HG02884 (cell line): ENCODE results near the gene NSFL1C.

Experiments used
- ATAC-seq: cut with Tn5 transposase; IDR thresholded peaks from one replicate; pipeline ENCODE4 v1.9.1; 2021; ENCODE audit warnings: mild to moderate bottlenecking, moderate library complexity; ENCODE audit not compliant: unreplicated experiment

Gene NSFL1C

DNA sequence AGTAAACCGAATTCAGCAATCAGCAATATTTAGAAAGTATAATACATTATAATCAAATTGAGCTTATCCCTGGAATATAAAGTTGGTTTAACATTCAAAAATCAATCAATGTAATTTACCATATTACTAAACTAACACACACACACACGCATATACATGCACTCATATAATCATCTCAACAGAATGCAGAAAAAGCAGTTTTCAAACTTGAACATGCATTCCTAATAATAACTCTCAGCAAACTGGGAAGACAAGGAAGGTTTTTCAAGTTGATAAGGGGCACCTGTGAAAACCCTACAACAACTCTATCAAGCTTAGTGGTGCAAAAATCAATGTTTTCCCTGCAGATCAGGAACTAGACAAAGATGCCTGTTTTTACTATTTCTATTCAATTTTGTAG lies 19.9 kb upstream of the NSFL1C start:
- no peak for ATAC-seq

DNA sequence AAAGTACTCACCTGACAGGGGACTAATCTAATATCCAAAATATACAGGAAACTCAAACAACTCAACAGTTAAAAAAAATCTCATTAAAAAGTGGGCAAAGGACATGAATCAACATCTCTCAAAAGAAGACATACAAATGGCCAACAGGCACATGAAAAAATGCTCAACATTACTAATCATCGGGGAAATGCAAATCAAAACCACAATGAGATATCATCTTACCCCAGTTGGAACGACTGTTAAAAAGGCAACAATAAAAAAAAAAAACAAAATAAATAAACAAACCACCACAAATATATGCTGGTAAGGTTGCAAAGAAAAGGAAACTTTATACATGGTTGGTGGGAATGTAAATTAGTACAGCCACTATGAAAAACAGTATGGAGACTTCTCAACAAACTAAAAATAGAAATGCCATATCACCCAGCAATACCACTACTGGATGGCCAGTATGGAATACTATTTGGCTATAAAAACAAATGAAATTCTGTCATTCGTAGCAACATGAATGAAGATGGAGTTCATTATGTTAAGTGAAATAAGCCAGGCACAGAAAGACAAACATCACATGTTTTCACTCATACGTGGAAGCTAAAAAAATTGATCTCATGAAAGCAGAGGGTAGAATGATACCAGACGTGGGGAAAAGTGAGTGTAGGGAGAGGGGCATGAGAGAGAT lies 17.9 kb upstream of the NSFL1C start:
- ATAC-seq = no peak

DNA sequence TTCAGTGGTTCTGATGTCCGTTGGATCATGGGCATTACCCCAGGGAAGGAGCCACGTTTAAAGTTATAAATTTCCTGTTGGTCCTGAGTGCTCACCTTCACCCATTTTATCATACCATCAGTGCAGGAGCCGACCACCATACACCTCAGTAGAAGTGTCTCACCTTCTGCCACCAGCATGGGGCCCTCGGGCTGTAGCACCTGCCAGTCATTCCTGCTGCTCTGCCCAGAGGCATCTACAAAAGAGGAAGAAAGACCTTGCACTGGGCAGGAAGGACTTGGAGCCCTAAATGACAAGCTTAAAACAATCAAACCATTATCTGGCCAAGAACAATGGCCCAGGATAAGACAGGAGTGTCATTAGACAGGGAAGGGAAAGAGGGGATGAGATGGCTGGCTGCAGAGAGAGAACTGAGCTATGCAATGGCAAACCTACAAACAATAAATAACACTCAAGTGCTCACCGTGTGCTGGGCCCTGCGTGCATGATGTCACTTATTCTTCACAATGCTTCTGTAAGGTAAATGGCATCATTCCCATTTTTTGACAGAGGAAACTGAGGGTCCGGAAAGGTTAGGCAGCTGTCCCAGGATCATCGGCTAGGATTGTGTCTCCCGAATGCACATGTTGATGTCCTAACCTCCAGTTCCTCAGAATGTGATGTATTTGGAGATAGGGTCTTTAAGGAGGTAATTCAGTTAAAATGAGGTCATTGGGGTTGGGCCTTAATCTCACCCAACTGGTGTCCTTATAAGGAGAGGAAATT lies 13.4 kb upstream of the NSFL1C start:
- ATAC-seq = no peak

DNA sequence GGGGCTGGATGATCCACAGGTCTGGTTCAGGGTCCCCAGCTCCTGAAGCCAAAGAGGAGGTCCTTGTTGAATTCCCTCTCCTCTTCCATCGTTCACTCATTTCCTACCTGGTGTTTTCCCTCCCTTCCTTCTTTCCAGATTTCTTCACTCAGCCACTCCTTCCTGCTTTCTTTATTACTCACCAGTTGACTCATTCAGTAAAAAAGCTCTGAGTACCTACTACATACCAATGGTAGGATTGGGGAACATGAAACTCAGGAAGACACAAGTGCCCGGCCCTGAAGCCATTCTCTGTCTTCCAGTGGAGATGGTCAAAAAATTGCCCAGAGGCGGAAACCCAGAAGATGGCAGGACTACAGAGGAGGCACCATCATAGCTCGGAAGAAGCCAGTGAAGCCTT lies 11.9 kb upstream of the NSFL1C start:
- ATAC-seq = no peak

DNA sequence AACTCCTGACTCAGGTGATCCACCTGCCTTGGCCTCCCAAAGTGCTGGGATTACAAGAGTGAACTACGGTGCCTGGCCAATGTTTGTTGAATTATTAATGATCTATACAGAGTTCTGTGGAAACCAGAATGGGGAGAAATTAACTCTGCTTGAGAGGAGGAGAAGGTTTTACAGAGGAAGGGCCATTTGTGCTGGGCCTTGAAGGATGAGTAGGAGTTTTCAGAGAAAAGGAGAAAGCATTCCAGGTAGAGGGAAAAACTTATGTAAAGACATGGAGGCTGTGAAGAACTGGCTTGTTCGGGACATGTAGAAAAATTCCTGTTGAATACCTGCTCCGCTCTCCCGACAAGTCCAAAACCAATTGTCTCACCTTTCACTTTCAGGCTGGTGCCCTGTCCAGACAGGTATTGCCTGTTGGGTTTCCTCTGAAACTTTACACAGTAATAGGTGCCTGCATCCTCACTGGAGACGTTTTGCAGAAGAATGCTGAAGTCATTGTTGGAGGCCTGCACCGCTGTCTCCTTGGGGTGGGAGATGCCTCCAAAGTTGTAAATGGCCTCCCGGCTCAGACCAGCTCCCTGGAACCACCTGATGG lies 11.3 kb upstream of the NSFL1C start:
- no peak for ATAC-seq

DNA sequence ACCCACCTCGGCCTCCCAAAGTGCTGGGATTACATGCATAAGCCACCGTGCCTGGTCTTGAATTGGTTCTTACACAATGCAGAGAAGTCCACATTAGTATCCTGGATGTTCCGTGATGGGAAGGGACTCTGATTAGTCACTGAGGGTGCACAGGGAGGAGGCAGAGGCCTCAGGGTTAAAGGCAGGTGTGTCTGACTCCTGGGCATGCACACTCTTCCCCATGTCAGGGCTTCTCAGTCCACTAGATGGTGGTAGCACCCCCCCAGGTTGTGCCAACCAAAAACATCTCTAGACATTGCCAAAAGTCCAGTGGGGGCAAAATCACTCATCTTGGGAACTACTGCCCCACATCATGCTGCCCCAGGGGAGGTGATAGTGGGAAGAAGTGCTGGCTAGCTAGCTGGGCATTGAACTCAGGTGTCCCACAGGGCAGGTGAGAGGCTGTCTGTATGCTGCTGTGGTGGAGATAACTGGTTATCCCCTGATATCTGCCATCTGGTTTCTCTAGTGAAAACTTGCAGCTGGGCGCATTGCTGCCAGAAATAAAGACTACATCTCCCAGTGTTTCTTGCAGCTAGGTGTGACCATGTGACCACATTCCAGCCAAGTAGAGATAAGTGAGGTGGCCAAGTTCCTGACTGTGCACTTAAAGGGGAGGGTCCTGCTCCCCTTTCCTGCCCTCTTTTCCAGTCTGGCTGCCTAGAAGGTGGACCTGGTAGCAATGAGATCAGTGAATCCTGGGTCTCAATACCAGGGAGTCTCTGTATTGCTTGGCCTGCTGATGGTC lies 8.4 kb upstream of the NSFL1C start:
- no peak for ATAC-seq

DNA sequence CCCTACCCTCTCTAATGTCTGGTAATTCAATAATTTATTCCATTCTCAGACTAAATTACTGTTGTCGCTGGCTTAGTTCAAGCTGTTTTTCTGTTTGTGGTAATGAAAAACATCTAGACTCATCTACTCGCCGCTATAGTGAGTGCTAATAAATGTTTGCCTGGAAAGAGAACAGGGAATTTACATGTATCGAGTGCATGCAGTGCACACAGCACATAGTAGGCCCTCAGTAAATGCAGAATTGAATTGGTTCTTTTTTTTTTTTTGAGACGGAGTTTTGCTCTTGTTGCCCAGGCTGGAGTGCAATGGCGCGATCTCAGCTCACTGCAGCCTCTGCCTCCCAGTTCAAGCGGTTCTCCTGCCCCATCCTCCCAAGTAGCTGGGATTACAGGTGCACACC lies 7.7 kb upstream of the NSFL1C start:
- ATAC-seq = no peak

DNA sequence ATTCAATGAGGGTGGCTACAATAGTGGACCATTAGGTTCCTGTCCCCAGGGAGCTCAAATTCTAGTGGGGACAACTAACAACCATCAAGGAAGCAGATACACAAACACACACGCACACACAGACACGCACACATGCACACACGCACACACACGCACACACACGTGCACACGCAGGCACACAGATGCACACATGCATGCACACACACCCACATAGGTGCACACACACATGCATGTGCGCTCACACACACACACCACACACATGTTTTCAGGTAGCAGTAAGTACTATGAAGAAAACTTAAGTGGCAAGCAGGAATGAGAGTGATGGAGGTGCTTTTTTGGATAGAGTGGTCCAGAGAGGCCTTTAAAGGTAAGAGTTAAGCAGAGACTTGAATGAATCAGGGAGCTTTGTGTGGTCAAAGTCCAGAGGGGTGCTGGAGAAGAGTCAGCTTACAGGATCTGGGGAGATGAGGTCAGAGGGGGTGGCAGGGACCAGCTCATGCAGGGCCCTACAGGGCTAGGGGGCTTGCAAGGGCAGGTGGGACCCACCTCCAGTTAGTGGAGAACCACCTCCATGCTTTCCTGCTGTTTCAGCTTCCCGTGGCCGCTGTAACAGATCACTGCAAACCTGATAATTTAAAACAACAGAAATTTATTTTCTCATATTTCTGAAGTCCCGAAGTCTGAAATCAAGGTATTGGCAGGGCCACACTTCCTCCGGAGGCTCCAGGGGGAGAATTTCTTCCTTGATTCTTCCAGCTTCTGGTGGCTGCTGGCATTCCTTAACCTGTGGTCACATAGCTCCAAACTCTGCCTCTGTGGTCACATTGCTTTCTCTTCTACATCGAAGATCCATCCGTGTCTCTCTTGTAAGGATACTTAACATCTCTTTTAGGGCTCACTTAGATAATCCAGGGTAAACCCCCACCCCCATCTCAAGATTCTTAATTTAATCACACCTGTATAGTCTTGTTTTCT lies 6.9 kb upstream of the NSFL1C start:
- ATAC-seq = no peak

DNA sequence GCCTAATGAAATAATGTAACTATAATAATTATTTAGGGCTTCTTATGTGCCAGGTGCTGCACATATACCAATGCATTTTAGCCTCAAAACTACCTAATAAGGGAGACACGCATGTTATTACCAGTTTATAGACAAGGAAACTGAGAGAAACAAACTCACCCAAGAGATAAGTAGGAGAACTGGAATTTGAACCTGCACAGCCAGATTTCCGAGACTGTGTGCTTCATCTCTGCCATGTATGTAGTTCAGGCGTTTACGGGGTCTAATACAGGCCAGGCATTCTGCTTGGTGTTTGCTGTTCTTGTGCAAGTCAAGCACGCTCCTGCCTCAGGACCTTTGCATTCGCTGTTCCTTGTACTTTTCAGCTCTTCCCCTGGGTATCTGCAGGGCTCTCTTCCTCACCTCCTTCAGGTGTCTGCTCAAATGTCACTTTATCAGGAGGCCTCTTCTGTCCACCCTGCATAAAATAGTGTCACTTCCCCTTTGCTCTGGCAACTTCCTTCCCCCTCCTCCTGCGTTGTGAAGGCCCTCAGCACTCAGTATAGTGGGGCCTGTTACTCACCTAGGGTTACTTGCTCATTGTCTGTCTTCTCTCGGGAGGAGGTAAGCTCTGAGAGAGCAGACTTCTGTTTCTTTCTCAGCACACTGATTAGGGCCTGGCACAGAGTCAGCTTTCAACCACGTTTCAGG lies 6.1 kb upstream of the NSFL1C start:
- ATAC-seq = no peak

DNA sequence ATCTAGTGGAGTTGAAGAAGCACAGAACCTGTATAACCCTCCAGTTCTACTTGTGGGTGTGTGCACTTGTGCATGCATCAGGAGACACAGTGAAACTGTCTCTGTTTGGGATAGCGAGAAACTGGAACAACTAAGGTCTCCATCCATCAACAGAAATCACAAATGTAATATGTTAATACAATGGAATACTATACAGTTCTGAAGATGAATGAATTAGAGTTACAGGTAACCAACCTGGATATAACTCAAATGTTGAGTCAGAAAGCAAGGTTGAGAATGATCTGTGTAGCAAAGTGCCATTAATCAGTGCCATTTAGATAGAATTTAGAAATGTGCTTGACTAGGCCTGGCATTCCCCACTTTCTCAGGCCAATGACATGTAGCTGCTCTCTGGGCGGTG lies 4.6 kb upstream of the NSFL1C start:
- no peak for ATAC-seq

DNA sequence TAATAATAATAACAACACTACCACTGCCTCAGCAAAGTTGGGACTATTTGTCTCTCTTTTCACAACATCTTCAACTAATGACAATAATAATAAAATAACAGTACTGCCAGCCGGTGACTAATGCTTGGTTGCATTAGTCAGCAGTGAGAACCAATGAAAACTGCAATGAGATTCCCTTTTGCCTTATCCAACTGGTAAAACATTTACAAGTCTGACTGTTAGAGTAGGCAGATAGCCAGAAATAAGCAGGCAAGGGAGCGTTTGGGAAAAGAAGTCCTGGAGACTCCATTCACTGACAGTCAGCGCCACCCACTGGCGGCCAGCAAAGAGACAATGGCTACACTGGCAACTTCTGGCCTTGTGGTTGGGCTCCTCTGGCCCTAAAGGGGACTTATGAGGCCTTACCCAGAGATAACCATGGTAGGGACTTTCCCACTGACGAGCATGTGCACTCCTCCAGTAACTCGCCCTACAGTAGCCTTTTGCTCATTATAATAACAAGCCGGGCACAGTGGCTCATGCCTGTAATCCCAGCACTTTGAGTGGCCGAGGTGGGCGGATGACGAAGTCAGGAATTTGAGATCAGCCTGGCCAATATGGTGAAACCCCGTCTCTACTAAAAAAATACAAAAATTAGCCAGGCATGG lies 3.4 kb upstream of the NSFL1C start:
- no peak for ATAC-seq

DNA sequence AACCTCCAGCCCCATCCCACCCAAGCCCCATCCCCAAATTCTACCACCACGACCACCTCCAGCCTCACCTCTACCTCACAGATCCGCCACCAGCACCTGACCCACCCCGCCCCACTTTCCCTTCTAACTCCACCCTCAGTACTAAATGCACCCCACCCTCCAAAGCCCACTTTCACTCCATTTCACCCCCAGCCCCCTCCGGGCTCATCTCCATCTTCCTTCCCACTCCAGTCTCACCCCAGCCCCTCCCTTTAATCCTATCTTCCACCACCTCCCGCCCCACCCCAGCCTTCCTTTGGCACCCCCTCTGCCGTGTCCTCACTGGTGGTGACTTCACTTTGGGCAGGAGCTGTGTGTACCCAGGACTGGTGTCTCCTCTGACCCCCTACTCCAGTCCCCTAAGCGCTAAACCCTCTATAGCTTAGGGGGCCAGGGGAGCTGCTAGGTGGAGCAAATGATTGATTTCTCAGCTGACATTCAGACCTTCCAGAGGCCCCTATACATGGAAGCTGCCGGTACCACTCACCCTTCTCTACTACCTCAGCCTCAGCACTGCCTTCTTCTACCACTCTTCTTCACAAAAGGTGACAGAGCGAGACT lies 2.8 kb upstream of the NSFL1C start:
- ATAC-seq = no peak

DNA sequence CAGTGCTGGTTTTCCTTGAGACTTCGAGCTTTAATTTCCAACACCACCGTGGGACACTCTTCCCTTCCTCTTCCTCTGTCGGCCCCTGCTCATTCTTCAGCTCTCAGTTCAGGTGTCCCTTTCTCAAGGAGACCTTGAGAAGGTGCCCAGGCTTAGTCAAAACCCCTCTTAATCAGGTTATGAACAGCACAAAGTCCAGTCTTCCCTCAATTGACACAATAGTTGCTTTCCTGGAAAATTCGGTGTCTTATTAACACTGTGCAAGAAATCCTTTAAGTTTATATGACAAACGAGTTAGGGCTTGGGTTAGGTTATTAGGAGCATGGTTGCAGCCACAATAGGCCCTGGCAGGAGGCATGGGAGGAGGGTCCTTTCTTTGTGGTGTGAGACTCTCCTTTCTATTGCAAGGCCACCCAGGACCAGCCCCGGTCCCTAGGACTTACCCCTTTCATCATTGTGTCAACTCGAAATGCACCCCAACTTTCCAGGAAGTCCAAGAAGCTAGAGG lies 1.5 kb upstream of the NSFL1C start:
- ATAC-seq = no peak

DNA sequence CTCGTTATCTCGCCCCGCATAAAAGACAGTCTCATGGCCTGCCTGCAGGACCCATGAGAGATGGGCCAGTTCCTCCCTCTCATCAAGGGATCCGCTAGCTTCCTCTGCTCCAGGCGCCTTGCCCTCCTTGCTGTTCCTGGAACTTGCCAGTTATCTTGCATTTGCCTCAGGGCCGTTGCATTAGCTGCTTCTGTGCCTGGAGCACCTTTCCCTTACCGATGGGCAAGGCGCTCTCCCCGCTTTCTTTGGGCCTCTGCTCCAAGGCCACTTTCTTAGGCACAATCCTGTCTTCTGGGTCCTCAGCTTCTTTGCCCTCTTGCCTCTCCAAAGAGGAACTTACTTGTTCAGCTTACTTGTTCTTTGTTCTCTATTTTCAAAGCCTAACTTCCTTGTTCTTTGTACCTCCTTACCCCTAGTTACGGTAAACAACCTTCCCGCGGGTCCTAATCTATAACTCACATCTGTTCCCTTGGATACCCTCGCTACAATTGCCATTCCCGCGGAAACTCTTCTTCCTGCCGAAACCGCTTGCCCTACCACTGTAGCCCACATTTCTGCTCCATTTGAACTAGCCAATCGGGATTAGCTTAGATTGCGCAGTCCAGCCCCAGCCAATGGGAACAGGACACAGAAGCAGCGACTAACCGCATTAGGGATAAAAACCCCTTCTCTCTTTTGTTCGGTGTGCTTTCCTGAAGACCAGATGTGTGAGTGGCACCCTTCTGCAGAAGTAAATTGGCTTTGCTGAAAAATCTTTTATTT lies 887 bp upstream of the NSFL1C start:
- ATAC-seq = no peak

DNA sequence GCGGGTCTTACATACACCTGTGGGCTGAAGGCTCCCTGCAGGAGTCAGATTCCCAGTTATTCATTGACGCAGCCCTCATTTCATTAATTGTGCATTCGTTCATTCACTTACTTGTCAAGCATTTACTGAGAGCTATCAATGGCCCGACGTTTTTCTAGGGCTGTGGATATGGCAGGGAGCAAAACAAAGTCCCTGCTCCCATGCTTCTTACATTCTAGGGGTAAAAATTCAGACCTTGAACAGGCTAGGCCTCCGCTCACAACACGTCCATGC lies 369 bp upstream of the NSFL1C start:
- no peak for ATAC-seq

DNA sequence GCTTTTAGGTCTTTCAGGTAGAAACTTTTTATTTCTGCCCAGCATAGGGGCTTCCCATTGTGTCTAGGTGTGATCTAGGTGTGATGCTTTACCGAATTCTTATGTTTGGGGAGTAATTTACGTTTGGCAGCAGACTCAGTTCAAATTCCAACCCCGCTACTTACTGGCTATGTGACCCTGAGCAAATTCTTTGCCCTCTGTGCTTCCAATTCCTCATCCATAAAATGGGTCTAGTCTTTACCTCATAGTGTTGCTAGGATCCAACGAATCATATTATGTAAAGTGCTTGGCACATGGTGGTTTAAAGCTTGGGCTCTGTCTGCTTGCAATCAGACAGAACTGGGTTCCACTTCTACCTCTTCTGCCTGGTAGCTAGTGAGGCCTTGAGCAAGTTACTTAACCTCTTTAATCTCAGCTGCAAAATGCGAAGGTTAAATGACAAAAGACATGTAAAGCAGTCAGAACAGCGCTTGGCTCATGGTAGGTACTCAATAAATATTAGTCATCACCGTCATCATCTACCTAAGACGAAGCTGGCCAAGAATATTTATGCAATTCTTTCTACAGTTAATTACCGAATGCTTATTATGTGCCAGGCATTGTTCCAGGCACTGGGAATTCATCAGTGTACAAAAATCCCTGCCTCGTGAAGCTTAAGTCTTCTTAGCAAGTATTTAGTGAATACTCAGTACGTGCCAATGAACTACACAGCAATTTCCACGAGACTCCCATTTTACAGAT lies 1.0 kb downstream of the NSFL1C start:
- no peak for ATAC-seq

DNA sequence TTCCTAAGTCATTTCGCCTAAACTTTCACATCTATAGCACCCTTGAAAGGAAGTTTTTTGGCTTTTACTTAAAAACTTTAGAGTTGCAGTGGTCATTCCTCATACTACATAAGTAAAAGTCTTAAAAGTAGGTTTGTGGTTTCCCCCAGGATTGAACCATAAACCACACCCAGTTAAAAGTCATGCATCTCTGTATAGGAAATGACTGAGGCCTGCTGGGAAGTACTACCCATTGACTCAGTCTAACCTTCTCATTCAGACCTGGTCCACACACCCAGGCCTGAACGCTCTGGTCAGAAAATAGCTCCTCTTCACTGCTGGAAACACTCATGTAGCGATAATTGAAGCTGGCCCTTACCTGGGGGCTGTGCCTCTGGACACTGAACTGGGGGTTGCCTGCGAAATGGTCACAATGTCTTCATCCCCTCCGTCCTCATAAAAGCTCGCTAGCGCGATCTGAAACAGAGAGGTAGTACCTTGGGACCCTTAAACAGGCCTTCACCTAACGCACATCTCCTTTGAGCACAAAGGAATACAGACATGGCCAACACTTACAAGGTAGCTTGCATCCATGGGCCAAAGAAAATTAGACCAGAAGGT lies 2.6 kb downstream of the NSFL1C start:
- ATAC-seq = no peak
